Cardiac septum (tissue), 1 donor: ENCODE measurements around the gene PLXNA2. TPM values are rescaled to one million over a fixed set of nuclear protein-coding genes. Genes with fewer than 3 reads are reported as not detected.

Experiments
- DNase-seq: peaks from one replicate; pipeline ENCODE4 v3.0.0-alpha.2; 2020; ENCODE audit warnings: low spot score
- intact Hi-C: fragments of 100-400 bp; cut with DNase I; formaldehyde crosslinking; loops from one replicate; pipeline ENCODE4 v1.14.0; 2022
- total RNA-seq: library from RNA; stranded (reverse); fragmentation: NEBNext Ultra II Directional; extraction: Animal tissue kit (Norgen Biotek cat#: 25700); gene quantifications from one replicate; pipeline ENCODE4 v1.2.1, GENCODE V29; 2021
- donor health status: DM: no; HTN: no; CAD: no.

The PLXNA2 gene
- total RNA-seq, 1 donor from 2014 or later: 23.8 TPM

GRCh38 chr1:208269338-208269666 is 25.1 kb upstream of the PLXNA2 start:
- no peak for DNase-seq
- intact Hi-C loops: no loop called here

GRCh38 chr1:208268541-208269337 is 24.6 kb upstream of the PLXNA2 start:
- intact Hi-C loops: no loop called here
- no peak for DNase-seq

DNA sequence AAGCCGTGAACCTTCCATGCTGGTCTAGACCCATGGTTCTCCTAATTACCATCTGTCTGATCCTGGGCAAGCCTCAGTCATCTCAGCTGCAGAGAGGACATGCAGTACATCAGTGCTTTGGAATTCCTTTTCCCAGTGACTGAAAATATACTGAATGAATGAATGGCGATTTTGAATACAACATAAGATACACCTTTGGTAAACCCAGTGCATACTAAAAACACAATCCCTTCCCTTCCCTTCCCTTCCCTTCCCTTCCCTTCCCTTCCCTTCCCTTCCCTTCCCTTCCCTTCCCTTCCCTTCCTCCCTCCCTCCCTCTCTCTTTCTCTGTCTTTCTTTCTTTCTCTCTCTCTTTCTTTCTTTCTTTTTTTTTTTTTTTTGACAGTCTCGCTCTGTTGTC is 21.3 kb upstream of the PLXNA2 start:
- intact Hi-C loops: no loop called here
- no peak for DNase-seq

GRCh38 chr1:208265122-208265469 is 20.9 kb upstream of the PLXNA2 start:
- DNase-seq: no peak
- intact Hi-C loops: no loop called here

DNA sequence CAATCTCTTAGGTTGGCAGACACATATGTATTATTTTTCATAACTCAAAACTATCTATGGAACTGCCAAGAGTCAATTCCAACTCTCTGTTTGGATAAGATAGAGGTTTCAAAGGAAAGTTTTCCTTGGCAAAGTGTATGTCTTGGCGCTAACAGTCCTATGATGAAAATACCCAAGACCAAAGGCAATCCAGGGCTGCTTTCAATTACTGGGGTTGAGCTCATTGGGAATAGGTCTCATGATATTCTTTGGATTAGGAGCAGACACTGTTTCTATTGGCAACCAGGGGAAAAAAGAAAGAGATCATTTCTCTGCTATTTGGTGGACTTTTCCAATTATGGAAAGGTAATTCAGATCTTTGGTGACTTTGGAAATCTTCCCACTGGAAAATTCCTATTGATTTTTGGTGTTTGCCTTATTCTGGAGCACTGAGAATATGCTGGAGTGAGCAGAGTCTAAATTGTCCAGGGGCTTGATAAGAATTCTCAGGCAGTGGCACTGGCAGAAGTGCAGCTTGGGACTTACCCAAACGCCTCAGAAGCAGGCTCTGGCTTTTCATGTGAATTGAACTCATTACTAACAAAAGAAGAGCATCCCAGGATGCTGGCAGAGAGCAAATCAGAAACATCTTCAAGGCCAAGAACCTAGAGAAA is 20.4 kb upstream of the PLXNA2 start:
- intact Hi-C loops: no loop called here
- no peak for DNase-seq

DNA sequence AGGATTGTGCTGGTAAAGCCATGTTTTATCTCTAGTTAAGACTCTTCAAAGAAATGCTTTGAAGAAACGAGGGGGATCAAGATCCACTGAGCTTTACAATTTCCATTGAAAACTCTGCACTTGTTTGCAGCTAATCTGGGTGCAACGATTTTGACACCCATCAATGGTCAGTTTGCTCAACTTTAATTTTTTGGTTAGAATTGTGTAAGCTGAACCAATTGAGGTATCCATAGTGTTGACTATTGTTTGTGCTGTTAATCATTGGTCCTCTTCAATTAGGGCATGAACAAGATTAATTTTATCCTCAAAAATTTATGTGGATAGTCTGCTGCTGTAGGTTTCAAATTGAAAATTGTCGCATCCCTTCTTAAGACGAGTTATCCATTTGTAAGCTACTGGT is 17.7 kb upstream of the PLXNA2 start:
- intact Hi-C loops: no loop called here
- no peak for DNase-seq

DNA sequence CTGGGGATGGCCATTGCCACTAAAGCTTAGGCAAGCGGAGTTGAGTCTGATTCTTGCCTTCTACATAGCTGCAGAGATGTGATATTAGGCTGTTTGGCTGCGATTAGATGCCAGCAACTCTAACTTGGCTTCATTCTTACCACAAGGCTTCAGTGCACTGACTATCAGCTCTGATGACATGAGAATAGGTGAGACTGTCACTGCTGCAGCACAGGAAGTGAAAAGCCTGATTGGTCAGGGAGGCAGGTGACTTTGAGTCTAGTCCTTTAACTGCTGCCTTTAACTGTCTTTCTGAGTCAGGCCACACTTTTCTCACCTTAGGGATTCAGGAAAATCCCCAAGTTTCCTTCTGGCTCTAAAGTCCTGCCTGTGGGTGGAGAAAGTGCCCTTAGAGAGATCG is 14.1 kb upstream of the PLXNA2 start:
- DNase-seq: no peak
- intact Hi-C loops: no loop called here

DNA sequence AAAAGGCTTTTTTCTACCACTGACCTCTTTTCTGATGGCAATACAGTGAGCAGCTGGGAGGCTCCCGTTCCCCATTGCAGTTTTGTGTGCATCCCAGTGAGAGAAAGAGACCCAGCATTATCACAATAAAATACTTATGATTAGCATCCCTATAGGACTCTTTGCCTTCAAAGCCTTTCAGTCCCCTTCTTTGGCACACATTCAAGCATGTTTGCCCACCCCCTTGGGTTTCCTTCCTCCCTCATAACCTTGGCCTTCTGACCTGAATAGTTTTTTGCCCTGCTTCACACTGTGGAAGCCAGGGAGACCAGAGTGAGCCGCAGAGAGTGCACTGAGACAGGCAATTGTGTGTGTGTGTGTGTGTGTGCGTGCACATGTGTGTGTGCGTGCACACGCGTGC is 13.2 kb upstream of the PLXNA2 start:
- no peak for DNase-seq
- intact Hi-C loops: no loop called here

DNA sequence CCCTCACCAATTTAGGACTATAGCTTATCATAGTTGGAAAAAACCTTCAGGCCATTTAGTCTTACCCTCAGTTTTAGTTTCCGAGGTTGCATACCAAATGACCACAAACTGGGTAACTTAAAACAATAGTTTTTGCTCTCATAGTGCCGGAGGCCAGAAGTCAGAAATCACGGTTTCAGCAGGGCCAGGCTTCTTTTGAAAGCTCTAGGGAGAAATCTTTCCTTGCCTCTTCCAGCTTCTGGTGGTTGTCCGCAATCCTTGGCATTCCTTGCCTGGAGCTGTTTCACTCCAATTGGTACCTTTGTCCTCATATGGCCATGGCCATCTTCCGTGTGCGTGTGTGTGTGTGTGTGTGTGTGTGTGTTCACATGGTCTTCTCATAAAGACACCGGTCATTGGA is 12.4 kb upstream of the PLXNA2 start:
- intact Hi-C loops: no loop called here

DNA sequence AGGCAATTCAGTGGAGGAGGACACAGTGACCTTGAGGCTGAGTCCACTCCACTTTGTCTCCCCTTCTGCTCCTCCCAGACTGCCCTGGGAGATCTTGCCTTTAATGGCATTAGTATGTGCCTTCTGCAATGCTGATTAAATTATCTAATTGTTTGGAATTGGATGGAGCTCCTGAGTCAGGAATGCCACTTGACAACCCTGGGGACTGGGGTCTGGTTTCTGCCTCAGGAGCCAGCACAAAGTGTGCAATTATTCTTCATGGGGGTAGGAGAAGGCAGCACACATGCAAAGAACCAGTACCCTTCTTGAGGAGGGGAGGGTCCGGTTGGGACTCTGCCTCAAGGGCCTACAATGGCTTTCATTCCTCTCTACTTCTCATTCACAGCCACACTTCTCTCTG is 11.9 kb upstream of the PLXNA2 start:
- intact Hi-C loops: no loop called here
- no peak for DNase-seq

More for the DNA sequence above, 12.4 kb upstream of the PLXNA2 start:
- no peak for DNase-seq

DNA sequence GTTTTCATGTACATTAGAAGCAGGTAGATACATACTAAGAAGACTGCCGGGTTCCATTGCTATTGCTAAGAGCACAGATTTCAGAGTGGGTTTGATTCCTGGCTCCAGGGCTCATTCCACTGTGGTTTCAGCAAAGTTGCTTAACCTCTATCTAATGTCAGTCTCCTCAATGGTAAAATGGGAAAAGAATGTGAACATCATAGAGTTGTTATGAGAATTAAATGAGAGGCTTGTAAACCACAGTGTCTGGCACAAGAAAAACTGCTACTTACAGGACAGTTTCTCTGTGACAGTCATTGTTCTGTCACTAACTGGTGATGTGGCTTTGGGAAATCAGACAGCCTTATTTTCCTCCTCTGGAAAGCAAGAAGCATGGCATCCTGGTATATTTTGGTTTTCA is 10.7 kb upstream of the PLXNA2 start:
- intact Hi-C loops: no loop called here

DNA sequence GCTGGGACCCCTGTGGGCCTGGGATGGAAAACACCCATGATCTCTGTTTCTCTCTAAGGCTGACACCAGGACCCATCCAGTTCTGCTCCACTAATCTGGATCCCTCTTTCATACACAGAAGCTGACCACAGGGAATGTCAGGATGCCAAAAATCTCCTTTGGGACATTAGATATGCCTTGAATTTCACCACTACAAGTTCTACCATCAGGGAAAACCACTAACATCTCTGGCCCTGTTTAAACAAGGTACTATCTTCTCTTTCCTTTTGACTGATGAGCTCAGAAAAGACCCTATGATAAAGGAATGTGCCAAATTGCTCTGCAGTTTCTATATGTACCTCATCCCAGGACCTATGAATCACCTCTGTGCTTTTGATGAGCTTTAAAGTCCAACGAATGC is 10.2 kb upstream of the PLXNA2 start:
- intact Hi-C loops: no loop called here

More for the DNA sequence above, 10.7 kb upstream of the PLXNA2 start:
- DNase-seq: no peak

DNA sequence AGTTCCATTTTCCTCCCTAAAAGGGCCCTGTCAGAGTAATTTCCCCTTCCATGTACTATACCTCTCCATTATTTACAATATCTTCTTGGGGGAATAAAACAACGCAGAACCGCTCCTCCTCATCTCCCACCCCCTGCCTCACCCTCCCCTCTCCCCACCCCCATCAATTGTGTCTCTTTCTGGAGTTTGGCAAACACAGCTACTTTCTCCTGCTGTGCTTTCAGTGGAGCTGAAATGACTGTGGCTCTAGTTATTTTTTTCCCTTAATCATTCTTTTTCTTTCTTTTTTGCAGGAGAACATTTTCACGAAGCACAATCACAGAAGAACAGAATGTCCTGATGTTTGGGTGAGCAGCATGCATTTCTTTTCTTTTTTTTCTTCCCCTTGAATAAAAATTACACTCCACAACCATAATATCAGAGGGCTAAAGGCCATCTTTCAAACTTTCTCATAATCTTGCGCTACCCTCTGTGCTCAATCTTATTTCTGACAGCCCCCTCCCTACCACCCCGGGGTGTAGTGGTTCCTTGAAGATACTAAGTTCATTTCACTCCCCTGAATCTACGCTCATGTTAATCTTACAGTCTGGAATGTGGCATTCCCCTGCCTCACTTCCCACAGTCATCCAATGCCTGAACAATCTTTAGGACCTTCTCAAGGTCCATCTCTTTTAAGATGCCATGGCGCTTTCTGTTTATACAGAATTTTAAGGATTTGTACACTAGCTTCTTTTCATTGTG is 8.8 kb upstream of the PLXNA2 start:
- no peak for DNase-seq
- intact Hi-C loops: no loop called here

More for the DNA sequence above, 10.2 kb upstream of the PLXNA2 start:
- DNase-seq: no peak

- intact Hi-C loops: no loop called here
- no peak for DNase-seq
These were observed 8.0 kb upstream of the PLXNA2 start for GRCh38 chr1:208251911-208252835.

- intact Hi-C loops: no loop called here
- no peak for DNase-seq
These were observed 6.8 kb upstream of the PLXNA2 start for GRCh38 chr1:208251015-208251414.

GRCh38 chr1:208250613-208251012 is 6.4 kb upstream of the PLXNA2 start:
- intact Hi-C loops: no loop called here
- no peak for DNase-seq

DNA sequence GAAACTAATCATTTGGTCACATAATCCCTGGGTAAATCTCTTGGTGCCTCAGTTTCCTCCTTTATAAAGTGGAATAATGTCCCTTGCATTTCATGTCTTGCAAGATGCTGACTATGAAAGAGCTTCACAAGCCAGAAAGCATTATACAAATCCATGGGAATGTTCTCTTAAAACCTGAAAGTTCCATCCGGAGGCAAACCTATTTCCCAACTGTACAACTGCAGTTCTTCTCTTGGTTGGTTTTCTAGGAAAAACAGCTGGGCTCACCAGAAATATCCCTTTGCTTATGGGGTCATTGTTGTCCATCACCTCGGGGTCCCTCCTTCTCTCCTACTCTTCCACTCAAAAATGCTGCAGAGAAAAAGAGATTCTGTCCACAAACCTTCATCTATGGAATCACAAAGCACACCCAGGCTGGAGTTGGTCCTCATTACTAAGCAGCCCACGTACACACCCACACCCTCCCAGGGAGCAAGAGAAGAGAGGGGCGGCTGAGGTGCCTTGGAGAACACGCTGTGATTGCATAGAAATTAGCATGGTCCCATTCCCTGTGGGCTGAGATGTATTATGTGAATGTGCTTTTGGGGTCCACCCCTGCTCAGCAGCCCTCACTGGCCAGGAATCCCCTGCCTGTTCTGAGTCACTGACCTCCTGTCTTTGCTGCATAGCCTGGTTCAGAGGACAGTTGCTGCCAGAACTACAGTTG is 5.0 kb upstream of the PLXNA2 start:
- intact Hi-C loops: loop anchor here (10.0 kb wide), 1 partner anchor 364 kb away; no protein-coding TSS in a partner anchor
- no peak for DNase-seq

DNA sequence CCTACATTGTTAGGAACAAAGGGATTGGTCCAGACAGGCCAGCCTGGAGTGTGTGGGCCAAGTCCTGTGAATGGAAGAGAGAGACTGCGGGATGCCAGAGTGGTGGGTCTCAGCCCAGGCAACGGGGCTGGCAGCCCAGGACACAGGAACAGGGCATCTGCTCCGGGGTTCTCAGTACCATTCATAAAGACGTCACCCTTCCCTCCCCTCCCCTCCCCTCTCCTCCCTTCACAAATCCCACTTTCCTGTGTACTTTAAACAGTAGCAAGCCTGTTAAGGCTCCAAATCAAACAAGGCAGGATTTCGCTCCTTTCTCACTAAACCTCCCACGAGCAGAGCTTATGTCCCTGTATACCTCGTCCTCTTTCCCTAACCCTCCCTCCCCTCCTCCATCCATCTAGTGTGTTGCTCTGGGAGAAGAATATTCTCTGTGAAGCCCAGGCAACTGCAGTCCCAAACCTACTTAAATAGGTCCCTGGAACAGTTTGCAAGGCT is 4.2 kb upstream of the PLXNA2 start:
- no peak for DNase-seq
- intact Hi-C loops: loop anchor here (10.0 kb wide), 1 partner anchor 364 kb away; no protein-coding TSS in a partner anchor

GRCh38 chr1:208247696-208248095 is 3.5 kb upstream of the PLXNA2 start:
- DNase-seq: peak; percentile 65
- intact Hi-C loops: loop anchor here (2.0 to 10.0 kb wide), 2 partner anchors 223 to 363 kb away; no protein-coding TSS in a partner anchor
